WTC11 (cell line): ENCODE results near the gene TMEM272. TPM values are rescaled to one million over a fixed set of nuclear protein-coding genes. Genes with fewer than 3 reads are reported as not detected.

ENCODE experiments used
- ATAC-seq: fragments of 200-7000 bp; cut with Tn5 transposase; 2 replicates; pipeline ENCODE4 v1.10.0; 2021; ENCODE audit warnings: mild to moderate bottlenecking, moderate library complexity
- CTCF ChIA-PET: fragments of 300-600 bp; sonication (Branson Sonifier 250); formaldehyde crosslinking; loops from one replicate; lab custom pipeline; 2021; ENCODE audit warnings: antibody characterized with exemption; lab: Charles Lee
- POLR2A ChIA-PET: fragments of 350-600 bp; sonication (Branson Sonifier 250); formaldehyde crosslinking; loops from one replicate; lab custom pipeline; 2021; ENCODE audit warnings: antibody characterized with exemption; lab: Charles Lee
- DNase-seq: peaks from one replicate; pipeline ENCODE4 v3.0.0; 2021; ENCODE audit warnings: low spot score
- H3K27ac Mint-ChIP-seq: 2 replicates; pipeline ENCODE4 v1.8.0; 2021; ENCODE audit warnings: mixed read lengths
- H3K27me3 Mint-ChIP-seq: 2 replicates; pipeline ENCODE4 v1.8.0; 2021; ENCODE audit warnings: low read depth, mild to moderate bottlenecking, moderate library complexity, mixed read lengths
- H3K36me3 Mint-ChIP-seq: 2 replicates; pipeline ENCODE4 v1.8.0; 2021; ENCODE audit warnings: mixed read lengths
- H3K4me1 Mint-ChIP-seq: 2 replicates; pipeline ENCODE4 v1.8.0; 2022; ENCODE audit warnings: mixed read lengths
- H3K4me3 Mint-ChIP-seq: 2 replicates; pipeline ENCODE4 v1.8.0; 2021; ENCODE audit warnings: mild to moderate bottlenecking, moderate library complexity, mixed read lengths
- H3K9me3 Mint-ChIP-seq: 2 replicates; pipeline ENCODE4 v1.8.0; 2021; ENCODE audit warnings: mixed read lengths
- AR ChIP-seq: fragments of 250-450 bp; sonication (Bioruptor Pico); IDR thresholded peaks from 2 replicates; pipeline ENCODE4 v1.9.0; 2021; ENCODE audit warnings: mild to moderate bottlenecking
- ATF1 ChIP-seq: sonication (generic); formaldehyde crosslinking; IDR thresholded peaks from 2 replicates; pipeline ENCODE4 v1.8.1; 2023; ENCODE audit warnings: mild to moderate bottlenecking, moderate library complexity, missing genetic modification reagents
- CREB1 ChIP-seq: sonication (generic); formaldehyde crosslinking; IDR thresholded peaks from 2 replicates; pipeline ENCODE4 v1.8.0; 2023; ENCODE audit warnings: mild to moderate bottlenecking, missing genetic modification reagents
- CREM ChIP-seq: sonication (generic); formaldehyde crosslinking; IDR thresholded peaks from 2 replicates; pipeline ENCODE4 v1.8.1; 2022; ENCODE audit warnings: mild to moderate bottlenecking, missing genetic modification reagents, moderate library complexity
- ELF4 ChIP-seq: sonication (generic); formaldehyde crosslinking; IDR thresholded peaks from 2 replicates; pipeline ENCODE4 v1.8.1; 2022; ENCODE audit warnings: low read depth, mild to moderate bottlenecking, moderate library complexity, missing genetic modification reagents
- ETV6 ChIP-seq: sonication (generic); formaldehyde crosslinking; IDR thresholded peaks from 2 replicates; pipeline ENCODE4 v1.8.1; 2022; ENCODE audit warnings: mild to moderate bottlenecking, missing genetic modification reagents
- NFE2L1 ChIP-seq: sonication (generic); formaldehyde crosslinking; IDR thresholded peaks from 2 replicates; pipeline ENCODE4 v1.8.1; 2023; ENCODE audit warnings: missing genetic modification reagents
- NR3C1 ChIP-seq: sonication (generic); formaldehyde crosslinking; conservative IDR thresholded peaks from 2 replicates; pipeline ENCODE4 v1.8.1; 2023; ENCODE audit warnings: low read depth, mild to moderate bottlenecking, missing genetic modification reagents
- PRRX2 ChIP-seq: fragments of 250-450 bp; sonication (Bioruptor Pico); IDR thresholded peaks from 2 replicates; pipeline ENCODE4 v1.8.0; 2021; ENCODE audit warnings: mild to moderate bottlenecking
- SOX15 ChIP-seq: fragments of 250-450 bp; sonication (Bioruptor Pico); IDR thresholded peaks from 2 replicates; pipeline ENCODE4 v1.9.0; 2021; ENCODE audit warnings: mild to moderate bottlenecking
- ZNF138 ChIP-seq: sonication (generic); formaldehyde crosslinking; conservative IDR thresholded peaks from 2 replicates; pipeline ENCODE4 v1.8.1; 2022; ENCODE audit warnings: mild to moderate bottlenecking, moderate library complexity, missing genetic modification reagents
- ZNF263 ChIP-seq: sonication (generic); formaldehyde crosslinking; IDR thresholded peaks from 2 replicates; pipeline ENCODE4 v1.8.1; 2022; ENCODE audit warnings: low read depth, mild to moderate bottlenecking, moderate library complexity, missing genetic modification reagents
- total RNA-seq: library from RNA; stranded (reverse); gene quantifications from 3 replicates; pipeline ENCODE4 v1.2.3, GENCODE V29; 2021
- TF ChIP-seq, protein P1 (sequence below): sonication (generic); formaldehyde crosslinking; IDR thresholded peaks from 2 replicates; pipeline ENCODE4 v1.8.0; 2022; ENCODE audit warnings: mild to moderate bottlenecking, missing genetic modification reagents

Gene TMEM272
- total RNA-seq, 1 experiment from 2014 or later: not detected

GRCh38 chr13:51820016-51820597, 24.9 kb downstream of the TMEM272 start:
- Mint-ChIP-seq H3K4me3 (no peak overlapping the region), H3K27me3 (peaks cover 10% of the 10 kb centered on the region), H3K9me3 (no peaks in the 10 kb centered on the region), H3K27ac (no peak overlapping the region), H3K36me3 (no peaks in the 10 kb centered on the region), H3K4me1 (peaks cover 47% of the 10 kb centered on the region)
- TF ChIP-seq SOX15 (CRISPR knock-in tag): no peak
- no peak for TF ChIP-seq ETV6 (CRISPR knock-in tag)
- POLR2A ChIA-PET: no interaction called here
- DNase-seq: no peak
- CTCF ChIA-PET: interaction anchor here (0.6 to 1.4 kb wide), 2 partner anchors 116 to 221 kb away, joined by 4 read pairs; no protein-coding TSS in a partner anchor
- no peak for ATAC-seq

- H3K27me3 Mint-ChIP-seq: peaks cover 10% of the 10 kb centered on the region
- TF ChIP-seq ATF1 (CRISPR knock-in tag) (no peak), ZNF138 (no peak), CREB1 (no peak), ZNF263 (no peak), ELF4 (no peak), AR (no peak), CREM (CRISPR knock-in tag) (no peak), NR3C1 (no peak), PRRX2 (CRISPR knock-in tag) (no peak)
- TF ChIP-seq, protein P1, sequence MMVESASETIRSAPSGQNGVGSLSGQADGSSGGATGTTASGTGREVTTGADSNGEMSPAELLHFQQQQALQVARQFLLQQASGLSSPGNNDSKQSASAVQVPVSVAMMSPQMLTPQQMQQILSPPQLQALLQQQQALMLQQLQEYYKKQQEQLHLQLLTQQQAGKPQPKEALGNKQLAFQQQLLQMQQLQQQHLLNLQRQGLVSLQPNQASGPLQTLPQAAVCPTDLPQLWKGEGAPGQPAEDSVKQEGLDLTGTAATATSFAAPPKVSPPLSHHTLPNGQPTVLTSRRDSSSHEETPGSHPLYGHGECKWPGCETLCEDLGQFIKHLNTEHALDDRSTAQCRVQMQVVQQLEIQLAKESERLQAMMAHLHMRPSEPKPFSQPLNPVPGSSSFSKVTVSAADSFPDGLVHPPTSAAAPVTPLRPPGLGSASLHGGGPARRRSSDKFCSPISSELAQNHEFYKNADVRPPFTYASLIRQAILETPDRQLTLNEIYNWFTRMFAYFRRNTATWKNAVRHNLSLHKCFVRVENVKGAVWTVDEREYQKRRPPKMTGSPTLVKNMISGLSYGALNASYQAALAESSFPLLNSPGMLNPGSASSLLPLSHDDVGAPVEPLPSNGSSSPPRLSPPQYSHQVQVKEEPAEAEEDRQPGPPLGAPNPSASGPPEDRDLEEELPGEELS (CRISPR knock-in tag): no peak
Measured at GRCh38 chr13:51819544-51819943, 25.4 kb downstream of the TMEM272 start.

GRCh38 chr13:51818781-51819511, 26.0 kb downstream of the TMEM272 start:
- ChIA-PET CTCF (interaction anchor here (1.0 to 1.2 kb wide), 3 partner anchors 12 to 309 kb away, joined by 3 to 4 read pairs (median 4); no protein-coding TSS in a partner anchor), POLR2A (no interaction called here)
- Mint-ChIP-seq H3K36me3 (no peaks in the 10 kb centered on the region), H3K9me3 (no peaks in the 10 kb centered on the region), H3K4me1 (peaks cover 43% of the 10 kb centered on the region), H3K27me3 (peaks cover 10% of the 10 kb centered on the region; the same call in 1 of the 2 replicates), H3K4me3 (no peak overlapping the region), H3K27ac (no peak overlapping the region)
- DNase-seq: no peak
- peak; percentile 13 for ATAC-seq
- TF ChIP-seq ZNF263 (no peak), NFE2L1 (CRISPR knock-in tag) (0 out of 2 replicates have a peak, but pooled peaks have one; percentile 30)
- TF ChIP-seq, protein P1 (CRISPR knock-in tag): no peak

More at GRCh38 chr13:51819544-51819943, 25.4 kb downstream of the TMEM272 start:
- Mint-ChIP-seq H3K36me3 (no peaks in the 10 kb centered on the region), H3K27ac (no peak overlapping the region), H3K9me3 (no peaks in the 10 kb centered on the region), H3K4me3 (no peak overlapping the region), H3K4me1 (peaks cover 43% of the 10 kb centered on the region)
- ATAC-seq (no peak), DNase-seq (no peak)
- POLR2A ChIA-PET: no interaction called here
- CTCF ChIA-PET: interaction anchor here (1.0 to 1.2 kb wide), 3 partner anchors 12 to 308 kb away, joined by 3 to 4 read pairs (median 4); no protein-coding TSS in a partner anchor
